GM23248 (cell line): ENCODE data around the gene USP22. TPM values are rescaled to one million over a fixed set of nuclear protein-coding genes. Genes with fewer than 3 reads are reported as not detected.

Experiments
- DNase-seq: peaks from one replicate; pipeline ENCODE4 v3.0.0-alpha.2; 2015
- H2AFZ ChIP-seq: fragments of 200-600 bp; sonication (generic); 2 replicates; pipeline ENCODE4 v1.6.1; 2016; ENCODE audit warnings: antibody characterized with exemption
- H3F3A ChIP-seq: fragments of 200-600 bp; sonication (generic); 2 replicates; pipeline ENCODE4 v1.6.1; 2016; ENCODE audit warnings: mild to moderate bottlenecking, antibody characterized with exemption, mixed run types; ENCODE audit not compliant: insufficient read depth
- H3K27ac ChIP-seq: fragments of 200-600 bp; sonication (generic); 2 replicates; pipeline ENCODE4 v1.5.1; 2016; ENCODE audit warnings: mild to moderate bottlenecking
- H3K27me3 ChIP-seq: fragments of 200-600 bp; sonication (generic); replicated peaks from 2 replicates; pipeline ENCODE4 v1.6.1; 2016; ENCODE audit warnings: mild to moderate bottlenecking; ENCODE audit not compliant: insufficient read depth
- H3K36me3 ChIP-seq: fragments of 200-600 bp; sonication (generic); 2 replicates; pipeline ENCODE4 v1.6.1; 2016; ENCODE audit warnings: low read depth, mild to moderate bottlenecking
- H3K4me1 ChIP-seq: fragments of 200-600 bp; sonication (generic); 2 replicates; pipeline ENCODE4 v1.6.1; 2016; ENCODE audit warnings: mild to moderate bottlenecking; ENCODE audit not compliant: insufficient read depth
- H3K4me2 ChIP-seq: fragments of 200-600 bp; sonication (generic); one replicate; pipeline ENCODE4 v1.6.1; 2016; ENCODE audit warnings: mild to moderate bottlenecking; ENCODE audit not compliant: unreplicated experiment
- H3K4me3 ChIP-seq: fragments of 200-600 bp; sonication (generic); 2 replicates; pipeline ENCODE4 v1.5.1; 2016; ENCODE audit warnings: mild to moderate bottlenecking
- H3K79me2 ChIP-seq: fragments of 200-600 bp; sonication (generic); 2 replicates; pipeline ENCODE4 v1.6.1; 2016; ENCODE audit warnings: mild to moderate bottlenecking; ENCODE audit not compliant: insufficient read depth
- H3K9ac ChIP-seq: fragments of 200-600 bp; sonication (generic); 2 replicates; pipeline ENCODE4 v1.6.1; 2016; ENCODE audit warnings: mild to moderate bottlenecking
- H3K9me2 ChIP-seq: fragments of 200-600 bp; sonication (generic); 2 replicates; pipeline ENCODE4 v1.6.1; 2016; ENCODE audit warnings: mixed run types, mild to moderate bottlenecking, moderate library complexity; ENCODE audit not compliant: insufficient read depth
- H3K9me3 ChIP-seq: fragments of 200-600 bp; sonication (generic); one replicate; pipeline ENCODE4 v1.6.1; 2017; ENCODE audit warnings: low read depth
- H4K20me1 ChIP-seq: fragments of 200-600 bp; sonication (generic); 2 replicates; pipeline ENCODE4 v1.6.0; 2016; ENCODE audit not compliant: insufficient read depth
- EZH2 ChIP-seq: fragments of 200-600 bp; sonication (generic); IDR thresholded peaks from 2 replicates; pipeline ENCODE4 v1.6.1; 2018; ENCODE audit warnings: antibody characterized with exemption, mild to moderate bottlenecking; ENCODE audit not compliant: insufficient read depth, poor library complexity, severe bottlenecking
- EZH2phosphoT487 ChIP-seq: fragments of 200-600 bp; sonication (generic); IDR thresholded peaks from 2 replicates; pipeline ENCODE4 v1.6.1; 2018; ENCODE audit warnings: antibody characterized with exemption, moderate library complexity, mild to moderate bottlenecking, low read depth; ENCODE audit not compliant: insufficient read depth
- WGBS, 2 experiments: methylation state at CpG; one replicate each; pipeline ENCODE4 v1.1.6; 2015 to 2017; ENCODE audit warnings: low lambda C conversion rate in 2 of 2, low coverage in 1 of 2; ENCODE audit errors: missing lambda C conversion rate in 2 of 2; 5-methylcytosine and 5-hydroxymethylcytosine counted together
- in situ Hi-C: fragments of 300-500 bp; cut with MboI; formaldehyde crosslinking; loops from 2 replicates; pipeline ENCODE4 v1.15.0; 2020
- polyA plus RNA-seq: library from polyadenylated mRNA; unstranded; fragments of >200 nt; fragmentation: Nextera tagmentation; extraction: Ambion mirVana; gene quantifications from 2 replicates; pipeline ENCODE4 v1.2.1, GENCODE V29; 2016
- total RNA-seq: library from RNA; depleted of rRNA; stranded (reverse); fragments of >200 nt; shearing (Covaris generic); gene quantifications from 2 replicates; pipeline ENCODE4 v1.2.3, GENCODE V29; 2014

USP22 gene
- total and polyA plus RNA-seq, 2 experiments from 2014 or later = 75.1 to 154 TPM

DNA sequence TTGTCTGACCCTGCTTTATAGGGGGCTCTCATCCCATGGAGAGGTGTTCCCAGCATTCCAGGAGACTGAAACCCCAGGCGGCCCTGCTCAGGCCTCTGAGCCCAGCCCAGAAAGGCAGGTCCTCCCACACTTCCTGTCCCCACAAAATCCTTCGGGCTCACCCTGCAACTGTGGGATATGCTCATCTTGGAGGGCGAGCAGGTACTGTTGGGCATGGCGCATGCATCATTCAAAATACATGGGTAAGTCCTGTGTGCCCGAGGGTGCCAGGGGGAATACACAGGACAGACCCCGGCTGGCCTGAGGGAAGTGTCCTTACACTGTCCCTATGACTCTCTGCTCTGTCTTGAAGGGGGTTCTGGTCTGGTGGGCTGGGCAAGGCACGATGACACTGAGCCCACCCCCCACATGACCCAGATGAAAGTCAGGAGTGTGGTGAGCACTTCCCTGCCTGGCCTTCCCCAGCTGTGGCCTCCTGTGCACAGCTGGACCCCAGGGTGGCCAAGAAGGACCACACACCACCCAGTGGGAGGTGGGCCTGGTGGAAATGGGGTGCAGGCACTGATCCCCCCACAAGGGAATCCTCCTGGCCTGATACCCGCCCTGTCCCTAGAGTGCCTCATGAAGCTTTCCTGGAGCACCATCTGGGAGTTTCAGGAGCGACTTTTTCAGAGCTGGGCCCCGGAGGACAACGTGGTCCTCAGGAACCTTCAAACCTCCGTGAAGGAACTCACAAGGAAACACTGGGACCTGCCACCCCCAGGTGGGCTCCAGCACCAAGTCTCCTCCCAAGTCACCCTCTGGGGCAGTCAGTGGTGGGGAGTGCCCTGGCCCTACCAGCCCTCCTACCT lies 46.7 kb downstream of the USP22 start:
- WGBS, 2 experiments = 84 to 86% methylated on average over 12 of the region's 12 CpGs
- no peaks in the 10 kb centered on the region for H3K9me3 ChIP-seq
- TF ChIP-seq EZH2phosphoT487 (no peak), EZH2 (no peak)
- H3K79me2 ChIP-seq = peaks cover 33% of the 10 kb centered on the region
- peaks cover 15% of the 10 kb centered on the region for H3K36me3 ChIP-seq
- no peak overlapping the region for H3K9ac ChIP-seq
- no peaks in the 10 kb centered on the region for H3K4me1 ChIP-seq
- peaks cover 22% of the 10 kb centered on the region; the same call in 1 of the 2 replicates for H3F3A ChIP-seq
- no peaks in the 10 kb centered on the region for H3K27me3 ChIP-seq
- no peak overlapping the region for H3K27ac ChIP-seq
- no peak overlapping the region for H2AFZ ChIP-seq
- no peaks in the 10 kb centered on the region for H4K20me1 ChIP-seq
- in situ Hi-C loops = loop anchor here (10.0 kb wide), 1 partner anchor 201 kb away; no protein-coding TSS in a partner anchor
- H3K4me3 ChIP-seq = no peak overlapping the region
- DNase-seq = no peak
- no peaks in the 10 kb centered on the region for H3K9me2 ChIP-seq
- H3K4me2 ChIP-seq = no peak overlapping the region

DNA sequence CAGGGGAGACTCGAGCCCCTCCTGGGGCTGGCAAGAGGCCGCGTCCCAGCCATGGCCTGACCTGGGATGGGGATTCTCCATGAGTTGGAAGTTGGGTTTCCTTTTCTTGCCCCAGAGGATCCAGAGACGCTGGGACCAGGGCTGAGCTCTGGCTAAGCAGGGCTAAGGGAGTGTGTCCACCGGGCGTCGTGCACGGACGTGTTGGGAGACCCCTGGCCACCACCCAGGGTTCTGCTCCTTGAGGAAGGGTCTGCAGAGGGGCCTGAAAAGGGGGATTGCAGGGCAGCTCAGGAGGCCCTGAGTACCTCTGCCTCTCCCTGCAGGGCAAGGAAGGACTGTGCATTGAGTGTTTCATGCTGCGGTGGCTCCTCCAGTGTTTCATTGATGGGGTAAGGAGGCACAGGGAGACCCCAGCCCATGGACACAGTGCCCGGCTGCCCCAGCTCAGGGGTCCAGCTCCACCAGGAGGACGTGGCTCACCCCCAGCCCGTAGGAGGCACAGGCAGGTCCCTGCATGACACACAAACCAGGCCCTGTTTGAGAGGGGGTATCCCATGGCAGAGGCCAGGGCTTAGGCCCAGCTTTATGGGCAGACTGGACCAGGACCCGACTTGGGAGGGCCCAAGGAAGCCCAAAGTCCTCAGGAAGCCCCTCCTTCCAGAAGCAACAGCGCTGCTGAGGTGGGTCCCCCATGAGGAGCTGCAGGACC lies 47.5 kb downstream of the USP22 start:
- Histone ChIP-seq H3K9me2 (no peaks in the 10 kb centered on the region), H3K36me3 (peaks cover 11% of the 10 kb centered on the region; the same call in 1 of the 2 replicates), H2AFZ (no peak overlapping the region), H3K4me2 (no peak overlapping the region), H3K27me3 (no peaks in the 10 kb centered on the region), H3K4me3 (no peak overlapping the region), H3K9me3 (no peaks in the 10 kb centered on the region), H3K4me1 (no peaks in the 10 kb centered on the region), H3K9ac (no peak overlapping the region), H3K79me2 (peaks cover 25% of the 10 kb centered on the region), H3K27ac (no peak overlapping the region), H3F3A (peaks cover 16% of the 10 kb centered on the region; the same call in 1 of the 2 replicates), H4K20me1 (no peaks in the 10 kb centered on the region)
- in situ Hi-C loops = loop anchor here (10.0 kb wide), 1 partner anchor 201 kb away; no protein-coding TSS in a partner anchor
- TF ChIP-seq EZH2phosphoT487 = no peak
- TF ChIP-seq EZH2 = no peak
- no peak for DNase-seq
- WGBS, 2 experiments = 85 to 88% methylated on average over 14 to 15 of the region's 15 CpGs

DNA sequence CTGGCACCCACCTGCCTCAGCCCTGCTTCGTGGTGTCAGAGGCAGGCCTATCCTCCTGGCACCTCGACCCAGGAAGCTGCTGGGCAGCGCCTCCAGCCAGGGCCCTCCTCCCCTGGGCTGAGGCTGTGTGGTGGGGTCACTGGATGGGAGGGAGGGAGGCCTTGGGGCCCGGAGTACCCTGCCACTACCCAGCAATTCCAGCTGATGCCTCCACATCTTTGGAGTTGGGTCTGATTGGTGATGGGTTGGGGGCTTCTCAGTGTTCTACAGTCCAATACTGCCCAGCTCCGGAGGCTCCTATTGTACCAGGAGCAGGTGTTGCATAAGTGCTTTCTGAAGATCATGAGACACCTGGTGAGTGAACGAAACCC lies 48.0 kb downstream of the USP22 start:
- H3K4me1 ChIP-seq = no peaks in the 10 kb centered on the region
- in situ Hi-C loops = loop anchor here (10.0 kb wide), 1 partner anchor 200 kb away; no protein-coding TSS in a partner anchor

More for the DNA sequence above, 48.0 kb downstream of the USP22 start:
- no peak overlapping the region for H3K4me2 ChIP-seq
- DNase-seq = no peak
- no peak overlapping the region for H3K27ac ChIP-seq
- H3K36me3 ChIP-seq = 0 out of 2 replicates have a peak, but pooled peaks cover 6% of the 10 kb centered on the region
- no peak overlapping the region for H2AFZ ChIP-seq
- WGBS, 2 experiments = 81 to 82% methylated on average over 6 of the region's 6 CpGs
- H3K4me3 ChIP-seq = no peak overlapping the region
- H3K79me2 ChIP-seq = peaks cover 20% of the 10 kb centered on the region
- no peak for TF ChIP-seq EZH2phosphoT487
- no peak for TF ChIP-seq EZH2
- no peaks in the 10 kb centered on the region for H4K20me1 ChIP-seq
- no peaks in the 10 kb centered on the region for H3K27me3 ChIP-seq
- H3K9me2 ChIP-seq = no peaks in the 10 kb centered on the region
- H3K9me3 ChIP-seq = no peaks in the 10 kb centered on the region
- no peak overlapping the region for H3K9ac ChIP-seq
- H3F3A ChIP-seq = peaks cover 13% of the 10 kb centered on the region; the same call in 1 of the 2 replicates
